ENCODE results near the gene ZNF28. TPM values are rescaled to one million over a fixed set of nuclear protein-coding genes. Genes with fewer than 3 reads are reported as not detected.
"Not testable (repeated sequence)": the region's sequence is repeated elsewhere in the genome, so short reads cannot be mapped to it uniquely, and the experiment has no call there.

The ZNF28 gene
- total and polyA plus RNA-seq, 2 donors (not counting 1 experiment from before 2014, with no cell fraction given): 11.4 to 15.7 TPM

DNA sequence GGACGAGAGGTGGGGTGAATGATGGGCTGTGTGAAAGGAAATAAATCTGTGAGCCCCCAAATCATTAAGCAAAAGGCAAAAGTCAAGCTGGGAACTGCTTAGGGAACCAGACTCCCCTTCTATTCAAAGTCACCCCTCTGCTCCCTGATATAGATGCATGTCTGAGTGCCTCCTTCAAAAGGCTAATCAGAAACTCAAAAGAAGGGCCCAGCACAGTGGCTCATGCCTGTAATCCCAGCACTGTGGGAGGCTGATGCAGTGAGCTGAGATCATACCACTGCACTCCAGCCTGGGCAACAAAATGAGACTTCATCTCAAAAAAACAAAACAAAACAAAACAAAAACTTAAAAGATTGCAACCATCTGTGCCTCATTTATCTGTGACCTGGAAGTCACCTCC is 12.9 kb upstream of the ZNF28 start:
- DNase-seq (ENCODE audit: low read depth in 2 of 2); H3K9me3 ChIP-seq (ENCODE audit: control insufficient read depth, insufficient read depth, low read depth, low read length); H3K4me3 ChIP-seq (replicated peaks in 1 of 4; ENCODE audit: control extremely low read depth in 1 of 4, insufficient read depth in 1 of 4, low read depth in 3 of 4, low read length in 4 of 4); H3K4me1 ChIP-seq (ENCODE audit: control insufficient read depth, extremely low read depth, insufficient read depth, low read length); H4K20me1 ChIP-seq (ENCODE audit: control insufficient read depth, extremely low read depth, insufficient read depth, low read length); H3K9ac ChIP-seq (ENCODE audit: insufficient read depth, low read length); H3K4me2 ChIP-seq (ENCODE audit: extremely low read depth, insufficient read depth, low read length); H3K36me3 ChIP-seq (ENCODE audit: control insufficient read depth, insufficient read depth, low read length); H3K27ac ChIP-seq (ENCODE audit: insufficient read depth, low read length); H3K27me3 ChIP-seq (ENCODE audit: control insufficient read depth, insufficient read depth, low read length); H2AFZ ChIP-seq (ENCODE audit: low read length); H3K79me2 ChIP-seq (ENCODE audit: control insufficient read depth, insufficient read depth, low read length): not testable (repeated sequence)

DNA sequence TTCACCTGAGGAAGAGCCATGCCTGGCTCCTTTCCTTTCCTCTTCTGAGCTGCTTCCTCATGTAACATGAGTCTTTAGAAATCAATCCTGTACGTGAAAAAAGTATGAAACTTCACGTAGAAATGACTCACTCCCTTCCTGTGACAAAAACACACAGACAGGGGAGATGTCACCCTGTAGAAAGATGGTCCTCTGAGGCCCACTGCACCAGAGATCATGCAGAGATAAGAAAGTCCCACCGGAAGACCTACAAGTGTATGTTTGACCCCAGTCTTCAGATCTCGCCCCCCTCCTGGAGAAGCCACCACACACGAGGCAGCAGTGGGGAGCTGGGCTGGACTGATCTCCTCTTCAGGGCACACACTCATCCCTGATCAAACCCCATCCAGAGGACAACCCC is 12.1 kb upstream of the ZNF28 start:
- not testable (repeated sequence) for H3K9me3 ChIP-seq (ENCODE audit: control insufficient read depth, insufficient read depth, low read depth, low read length); H3K27me3 ChIP-seq (ENCODE audit: control insufficient read depth, insufficient read depth, low read length); DNase-seq (ENCODE audit: low read depth in 2 of 2); H3K4me1 ChIP-seq (ENCODE audit: control insufficient read depth, extremely low read depth, insufficient read depth, low read length); H2AFZ ChIP-seq (ENCODE audit: low read length); H3K9ac ChIP-seq (ENCODE audit: insufficient read depth, low read length); H3K79me2 ChIP-seq (ENCODE audit: control insufficient read depth, insufficient read depth, low read length); H3K36me3 ChIP-seq (ENCODE audit: control insufficient read depth, insufficient read depth, low read length); H3K4me2 ChIP-seq (ENCODE audit: extremely low read depth, insufficient read depth, low read length); H3K4me3 ChIP-seq (replicated peaks in 1 of 4; ENCODE audit: control extremely low read depth in 1 of 4, insufficient read depth in 1 of 4, low read depth in 3 of 4, low read length in 4 of 4); H3K27ac ChIP-seq (ENCODE audit: insufficient read depth, low read length); H4K20me1 ChIP-seq (ENCODE audit: control insufficient read depth, extremely low read depth, insufficient read depth, low read length)

- H3K4me2 ChIP-seq (ENCODE audit: extremely low read depth, insufficient read depth, low read length); H4K20me1 ChIP-seq (ENCODE audit: control insufficient read depth, extremely low read depth, insufficient read depth, low read length); H3K79me2 ChIP-seq (ENCODE audit: control insufficient read depth, insufficient read depth, low read length); DNase-seq (ENCODE audit: low read depth in 2 of 2); H3K9me3 ChIP-seq (ENCODE audit: control insufficient read depth, insufficient read depth, low read depth, low read length); H3K9ac ChIP-seq (ENCODE audit: insufficient read depth, low read length); H3K36me3 ChIP-seq (ENCODE audit: control insufficient read depth, insufficient read depth, low read length); H2AFZ ChIP-seq (ENCODE audit: low read length); H3K27ac ChIP-seq (ENCODE audit: insufficient read depth, low read length); H3K27me3 ChIP-seq (ENCODE audit: control insufficient read depth, insufficient read depth, low read length); H3K4me3 ChIP-seq (replicated peaks in 1 of 4; ENCODE audit: control extremely low read depth in 1 of 4, insufficient read depth in 1 of 4, low read depth in 3 of 4, low read length in 4 of 4); H3K4me1 ChIP-seq (ENCODE audit: control insufficient read depth, extremely low read depth, insufficient read depth, low read length): not testable (repeated sequence)
Measured at GRCh38 chr19:52829866-52830265, 8.4 kb upstream of the ZNF28 start.

- H3K9me3 ChIP-seq (ENCODE audit: control insufficient read depth, insufficient read depth, low read depth, low read length): no peaks in the 10 kb centered on the region
- no peaks in the 10 kb centered on the region for H3K36me3 ChIP-seq (ENCODE audit: control insufficient read depth, insufficient read depth, low read length)
- H3K27ac ChIP-seq (ENCODE audit: insufficient read depth, low read length): no peak overlapping the region
- H3K4me2 ChIP-seq (ENCODE audit: extremely low read depth, insufficient read depth, low read length): no peak overlapping the region
- H3K4me1 ChIP-seq (ENCODE audit: control insufficient read depth, extremely low read depth, insufficient read depth, low read length): no peaks in the 10 kb centered on the region
- no peaks in the 10 kb centered on the region for H3K27me3 ChIP-seq (ENCODE audit: control insufficient read depth, insufficient read depth, low read length)
- H2AFZ ChIP-seq (ENCODE audit: low read length): no peak overlapping the region
- H3K4me3 ChIP-seq (replicated peaks in 1 of 4; ENCODE audit: control extremely low read depth in 1 of 4, insufficient read depth in 1 of 4, low read depth in 3 of 4, low read length in 4 of 4): no peak overlapping the region
- H3K79me2 ChIP-seq (ENCODE audit: control insufficient read depth, insufficient read depth, low read length): no peaks in the 10 kb centered on the region
- DNase-seq (ENCODE audit: low read depth in 2 of 2): no peak
- no peaks in the 10 kb centered on the region for H4K20me1 ChIP-seq (ENCODE audit: control insufficient read depth, extremely low read depth, insufficient read depth, low read length)
- no peak overlapping the region for H3K9ac ChIP-seq (ENCODE audit: insufficient read depth, low read length)
- TF ChIP-seq EZH2 (IDR thresholded peaks at IDR 0.05; ENCODE audit: low read length, missing control alignments): no peak
- TF ChIP-seq, protein P1, sequence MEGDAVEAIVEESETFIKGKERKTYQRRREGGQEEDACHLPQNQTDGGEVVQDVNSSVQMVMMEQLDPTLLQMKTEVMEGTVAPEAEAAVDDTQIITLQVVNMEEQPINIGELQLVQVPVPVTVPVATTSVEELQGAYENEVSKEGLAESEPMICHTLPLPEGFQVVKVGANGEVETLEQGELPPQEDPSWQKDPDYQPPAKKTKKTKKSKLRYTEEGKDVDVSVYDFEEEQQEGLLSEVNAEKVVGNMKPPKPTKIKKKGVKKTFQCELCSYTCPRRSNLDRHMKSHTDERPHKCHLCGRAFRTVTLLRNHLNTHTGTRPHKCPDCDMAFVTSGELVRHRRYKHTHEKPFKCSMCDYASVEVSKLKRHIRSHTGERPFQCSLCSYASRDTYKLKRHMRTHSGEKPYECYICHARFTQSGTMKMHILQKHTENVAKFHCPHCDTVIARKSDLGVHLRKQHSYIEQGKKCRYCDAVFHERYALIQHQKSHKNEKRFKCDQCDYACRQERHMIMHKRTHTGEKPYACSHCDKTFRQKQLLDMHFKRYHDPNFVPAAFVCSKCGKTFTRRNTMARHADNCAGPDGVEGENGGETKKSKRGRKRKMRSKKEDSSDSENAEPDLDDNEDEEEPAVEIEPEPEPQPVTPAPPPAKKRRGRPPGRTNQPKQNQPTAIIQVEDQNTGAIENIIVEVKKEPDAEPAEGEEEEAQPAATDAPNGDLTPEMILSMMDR (conservative IDR thresholded peaks at IDR 0.05 in 1 of 2, IDR thresholded peaks at IDR 0.05 in 1 of 2; ENCODE audit: low read depth in 1 of 2, low read length in 2 of 2): no peak
Measured at GRCh38 chr19:52825765-52826164, 4.3 kb upstream of the ZNF28 start.
